ENCODE results near the gene ADK.
"Not testable (repeated sequence)": the region's sequence is repeated elsewhere in the genome, so short reads cannot be mapped to it uniquely, and the experiment has no call there.

ADK gene

GRCh38 chr10:74244097-74244685, 93.2 kb downstream of the ADK start:
- DNase-seq: peak; percentile 37

DNA sequence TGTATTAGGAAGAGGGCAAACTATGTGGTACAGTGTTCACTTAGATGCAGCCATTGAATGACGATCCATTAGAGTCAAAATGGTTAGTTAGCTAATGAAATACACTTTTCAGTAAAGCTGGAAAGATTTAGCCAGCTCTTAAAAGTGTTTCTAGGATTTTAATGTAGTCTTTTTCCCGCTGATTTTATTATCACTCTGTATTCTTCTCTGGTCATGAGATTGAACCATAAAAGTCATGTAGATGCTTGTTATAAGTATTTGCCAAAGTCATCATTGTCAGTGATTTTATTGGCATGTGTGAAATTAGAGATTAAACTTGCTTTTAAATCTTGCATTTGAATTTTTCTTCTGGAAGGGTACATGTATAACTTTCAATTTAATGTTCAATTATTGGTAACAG, 93.8 kb downstream of the ADK start:
- DNase-seq: no peak

GRCh38 chr10:74246495-74246894, 95.5 kb downstream of the ADK start:
- DNase-seq: no peak

DNA sequence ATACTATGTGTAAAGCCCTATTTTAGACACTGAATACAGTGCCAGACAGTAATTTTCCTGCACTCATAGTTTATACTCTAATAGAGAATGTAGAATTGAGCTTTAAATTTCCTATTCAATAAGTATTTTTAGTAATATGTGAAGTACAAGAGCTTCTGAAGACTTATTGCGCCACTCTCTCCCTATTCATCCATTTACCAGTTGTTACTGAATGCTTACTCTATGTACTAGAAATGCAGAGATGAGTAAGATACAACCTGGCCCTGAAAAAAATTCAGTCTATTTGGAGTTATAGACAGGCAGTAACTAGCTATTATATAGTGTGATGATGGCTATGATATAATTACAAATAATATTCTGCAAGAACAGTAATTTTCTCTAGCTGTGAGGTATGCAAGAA, 98.8 kb downstream of the ADK start:
- DNase-seq: no peak

- DNase-seq: no peak
Observed at GRCh38 chr10:74255214-74255613, 104.2 kb downstream of the ADK start.

GRCh38 chr10:74255888-74256357, 104.9 kb downstream of the ADK start:
- no peak for DNase-seq

GRCh38 chr10:74262856-74263255, 111.8 kb downstream of the ADK start:
- DNase-seq: no peak

DNA sequence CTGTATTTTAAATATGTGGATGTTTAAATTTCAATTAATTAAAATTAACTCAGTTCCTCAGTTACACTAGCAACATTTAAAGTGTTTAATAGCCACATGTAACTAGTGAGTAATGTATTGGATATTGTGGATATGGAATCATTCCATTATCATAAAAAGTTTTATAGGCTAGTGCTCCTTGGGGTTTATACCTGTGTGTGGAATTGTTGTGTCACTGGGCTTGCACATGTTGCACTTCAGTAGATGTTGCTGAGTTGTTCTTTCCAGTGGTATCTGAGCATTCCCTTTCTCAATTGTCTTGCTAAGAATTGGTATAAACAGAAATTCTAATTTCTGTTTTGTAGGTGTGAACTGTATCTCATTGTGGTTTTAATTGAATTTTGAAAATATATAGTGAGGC, 113.0 kb downstream of the ADK start:
- DNase-seq: no peak

GRCh38 chr10:74272288-74272687, 121.3 kb downstream of the ADK start:
- DNase-seq: no peak

- no peak for DNase-seq
Observed at GRCh38 chr10:74275755-74276290, 124.8 kb downstream of the ADK start.

DNA sequence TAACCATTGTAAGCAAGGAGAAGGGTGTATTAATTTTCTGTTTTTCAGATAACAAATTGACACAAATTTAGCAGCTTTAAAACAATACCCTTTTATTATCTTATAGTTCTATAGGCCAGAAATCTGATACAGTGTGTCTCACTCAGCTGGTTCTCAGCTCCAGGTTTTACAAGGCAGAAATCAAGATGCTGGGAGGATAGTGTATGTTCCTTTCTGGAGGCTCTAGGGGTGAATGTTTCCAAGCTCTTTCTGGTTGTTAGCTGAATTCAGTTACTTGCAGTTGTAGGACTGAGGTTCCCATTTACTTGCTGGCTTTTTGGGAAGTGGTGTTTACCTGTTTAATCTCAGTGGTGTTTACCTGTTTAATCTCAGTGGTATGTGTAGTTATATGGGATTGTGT, 125.4 kb downstream of the ADK start:
- no peak for DNase-seq

GRCh38 chr10:74282151-74282847, 131.3 kb downstream of the ADK start:
- no peak for DNase-seq

DNA sequence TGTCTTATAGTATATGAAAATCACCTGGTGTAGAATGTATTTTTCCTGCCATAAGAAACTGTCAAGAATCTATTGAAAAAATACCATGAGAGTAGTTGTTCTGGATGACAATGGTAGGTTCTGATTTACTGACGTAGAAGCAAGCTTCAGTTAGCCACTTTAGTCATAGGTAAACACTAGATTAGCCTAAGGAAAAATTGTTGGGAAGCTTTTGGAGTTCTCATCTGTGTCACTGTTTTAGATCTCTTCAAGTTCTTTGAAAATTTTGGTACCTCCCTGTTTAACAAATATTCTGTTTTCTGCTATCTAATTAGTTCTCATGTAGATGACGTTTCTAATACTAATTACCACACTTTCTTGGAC, 131.8 kb downstream of the ADK start:
- no peak for DNase-seq

DNA sequence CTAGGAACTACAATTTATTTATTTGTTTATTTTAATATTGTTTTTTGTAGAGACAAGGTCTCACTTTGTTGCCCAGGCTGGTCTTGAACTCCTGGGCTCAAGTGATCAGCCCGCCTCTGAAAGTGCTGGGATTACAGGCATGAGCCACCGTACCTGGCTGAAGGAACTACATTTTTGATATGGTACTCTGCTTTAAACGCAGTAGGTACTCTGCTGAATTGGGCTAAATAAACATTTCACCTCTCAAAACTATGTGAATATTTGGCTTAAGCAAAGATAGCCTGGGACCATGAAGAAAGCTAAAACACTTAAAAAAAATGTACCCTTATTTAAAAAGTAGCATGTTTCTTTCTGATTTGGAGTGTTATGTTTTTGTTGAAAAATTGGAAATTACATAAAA, 138.2 kb downstream of the ADK start:
- no peak for DNase-seq

GRCh38 chr10:74289951-74290350, 138.9 kb downstream of the ADK start:
- DNase-seq: no peak

DNA sequence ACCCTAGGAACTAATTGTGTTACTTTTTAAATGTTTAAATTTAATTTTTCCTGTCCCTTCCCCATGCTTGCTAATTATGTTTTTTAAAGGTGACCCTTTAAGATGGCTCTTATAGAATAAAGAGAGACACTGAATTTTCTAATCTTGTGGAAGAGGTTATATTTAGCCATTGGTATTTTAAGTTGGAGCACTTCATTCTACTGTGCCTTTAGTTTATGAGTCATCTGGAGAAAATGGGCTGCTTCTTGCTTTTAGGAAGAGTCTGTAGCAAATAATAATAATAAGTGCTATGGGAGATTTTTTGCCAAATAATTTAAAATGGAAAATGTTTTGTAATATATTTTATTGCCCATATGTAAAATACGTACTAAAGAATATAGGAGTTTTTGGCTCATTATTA, 139.7 kb downstream of the ADK start:
- no peak for DNase-seq

GRCh38 chr10:74292871-74293427, 141.9 kb downstream of the ADK start:
- DNase-seq: no peak

- DNase-seq: no peak
Observed at GRCh38 chr10:74293686-74294371, 142.8 kb downstream of the ADK start.

GRCh38 chr10:74297389-74298080, 146.5 kb downstream of the ADK start:
- no peak for DNase-seq

DNA sequence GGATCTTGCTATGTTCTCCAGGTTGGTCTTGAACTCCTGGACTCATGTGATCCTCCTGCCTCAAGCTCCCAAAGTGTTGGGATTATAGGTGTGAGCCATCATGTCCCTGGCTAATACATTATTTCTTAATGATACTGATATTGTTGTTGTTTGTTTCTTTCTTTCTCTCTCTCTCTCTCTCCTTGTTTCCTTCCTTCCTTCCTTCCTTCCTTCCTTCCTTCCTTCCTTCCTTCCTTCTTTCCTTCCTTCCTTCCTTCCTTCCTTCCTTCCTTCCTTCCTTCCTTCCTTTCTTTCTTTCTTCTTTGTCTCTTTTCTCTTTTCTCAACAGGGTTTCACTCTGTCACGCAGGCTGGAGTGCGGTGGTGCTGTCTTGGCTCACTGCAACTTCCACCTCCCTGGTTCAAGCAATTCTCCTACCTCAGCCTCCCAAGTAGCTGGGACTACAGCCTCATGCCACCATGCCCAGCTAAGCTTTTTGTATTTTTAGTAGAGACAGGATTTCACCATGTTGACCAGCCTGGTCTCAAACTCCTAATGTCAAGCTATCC, 149.1 kb downstream of the ADK start:
- DNase-seq: not testable (repeated sequence)

DNA sequence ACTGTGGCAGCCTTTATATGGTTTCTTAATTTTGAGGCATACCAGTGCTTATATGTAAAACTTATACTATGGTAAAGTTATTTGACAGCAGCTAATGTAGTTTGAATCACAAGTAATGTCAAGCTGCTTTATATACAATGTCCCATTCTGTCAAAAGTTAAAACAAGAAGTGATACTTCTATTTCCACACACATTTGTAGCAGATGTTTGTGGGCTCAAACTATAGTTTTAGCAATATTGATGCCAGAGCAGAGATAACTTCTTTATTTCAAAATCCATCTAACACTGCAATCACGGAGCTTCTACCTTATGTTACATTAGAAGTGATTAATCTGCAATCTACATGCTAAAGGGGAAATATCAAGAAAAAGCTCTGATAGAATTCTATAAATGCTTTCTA, 149.6 kb downstream of the ADK start:
- DNase-seq: no peak

DNA sequence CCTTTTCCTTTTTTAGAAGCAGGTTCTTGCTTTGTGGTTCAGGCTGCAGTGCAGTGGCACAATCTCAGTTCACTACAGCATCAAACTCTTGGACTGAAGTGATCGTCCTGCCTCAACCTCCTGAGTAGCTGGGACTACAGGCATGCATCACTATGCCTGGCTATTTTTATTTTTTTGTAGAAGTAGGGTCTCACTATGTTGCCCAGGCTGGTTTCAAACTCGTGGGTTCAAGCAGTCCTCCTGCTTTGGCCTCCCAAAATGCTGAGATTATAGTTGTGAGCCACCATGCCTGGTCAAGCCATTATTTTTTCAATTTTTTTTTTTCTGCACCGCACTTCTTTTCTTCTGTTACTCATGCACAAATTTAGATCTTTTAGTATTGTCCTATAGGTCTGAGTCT, 154.7 kb downstream of the ADK start:
- no peak for DNase-seq

All from CD4-positive, alpha-beta T cell treated with Interleukin-4 for 4 hours (primary cell).